NCI-H524 (cell line): Measurements from ENCODE around the gene TCF7L1.
"Not testable (repeated sequence)": the region's sequence is repeated elsewhere in the genome, so short reads cannot be mapped to it uniquely, and the experiment has no call there.

Experiments used
- DNase-seq, 2 experiments: peaks; one replicate each; lab custom pipeline; 2025; lab: John Stamatoyannopoulos, UW

The TCF7L1 gene

DNA sequence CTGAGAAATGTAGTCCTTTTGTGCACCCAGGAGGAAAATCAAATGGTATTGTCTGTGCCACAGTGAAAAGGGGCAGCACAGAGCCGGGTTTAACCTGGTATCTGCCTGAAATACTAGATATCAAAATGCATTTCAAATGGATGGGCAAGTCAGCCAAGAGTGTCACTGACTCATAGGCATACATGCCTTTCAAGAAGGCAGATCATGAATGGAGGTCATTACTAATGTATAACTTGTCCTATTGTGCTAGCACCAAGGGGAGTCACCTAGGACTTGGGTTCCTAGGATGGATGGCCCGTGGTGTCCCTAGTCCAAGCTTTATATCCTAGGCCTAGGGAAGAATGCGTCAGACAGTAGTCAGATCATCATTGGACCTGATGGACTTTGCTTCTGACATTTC, 49.9 kb downstream of the TCF7L1 start:
- DNase-seq = no peak

DNA sequence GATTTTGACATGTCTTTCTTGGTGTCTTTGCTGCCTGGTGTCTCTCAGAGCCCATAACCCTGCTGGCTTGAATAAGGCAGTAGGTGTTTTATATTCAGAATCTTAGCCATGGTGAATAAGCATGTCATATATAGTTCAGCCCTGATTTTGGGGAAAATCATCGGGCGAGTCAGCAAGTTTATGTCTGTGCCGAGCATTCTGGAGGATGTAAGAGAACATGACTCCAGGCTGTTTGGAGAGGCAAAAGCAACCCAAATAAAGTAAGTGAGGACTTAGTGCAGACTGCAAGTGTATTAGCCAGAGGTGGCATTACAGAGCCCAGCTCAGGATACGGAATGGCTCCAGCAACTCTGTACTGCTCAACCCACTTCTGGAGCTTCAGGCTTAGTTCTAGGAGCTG, 50.3 kb downstream of the TCF7L1 start:
- DNase-seq = no peak

DNA sequence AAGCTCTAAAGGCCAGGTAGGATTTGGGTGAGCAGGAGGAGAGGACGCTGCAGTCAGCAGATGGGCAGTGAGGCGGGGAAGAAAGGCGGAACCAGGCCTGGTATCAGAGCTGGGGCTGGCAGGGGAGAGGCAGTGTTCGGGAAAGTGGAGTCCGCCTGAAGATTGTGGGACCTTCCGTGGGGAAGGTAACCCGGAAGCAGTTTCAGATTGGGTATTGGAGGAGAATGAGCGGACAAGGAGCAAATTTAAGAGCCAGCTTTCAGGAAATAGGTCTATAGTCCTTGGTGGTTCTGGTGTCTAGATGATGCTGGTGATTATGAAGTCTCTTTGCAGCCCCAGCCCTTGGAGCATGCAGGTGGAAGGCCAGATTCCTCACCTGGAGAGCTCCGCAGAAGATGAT, 51.0 kb downstream of the TCF7L1 start:
- DNase-seq = no peak

DNA sequence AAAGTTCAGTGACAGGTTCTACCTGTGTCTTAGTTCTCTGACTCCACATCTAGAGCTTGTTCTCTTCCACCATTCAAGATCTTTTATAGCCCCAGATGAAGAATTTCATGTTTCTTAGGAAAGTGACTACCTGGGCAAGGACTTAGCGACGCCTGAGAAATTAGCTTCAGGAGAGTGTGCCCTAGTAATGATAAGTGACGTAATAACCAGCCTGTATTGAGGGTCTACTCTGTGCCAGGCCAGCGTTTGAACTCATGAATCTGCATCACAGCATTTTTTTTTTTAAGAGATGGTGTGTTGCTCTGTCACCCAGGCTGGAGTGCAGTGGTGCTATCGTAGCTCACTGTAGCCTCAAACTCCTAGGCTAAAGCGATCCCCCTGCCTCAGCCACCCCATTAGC, 51.8 kb downstream of the TCF7L1 start:
- DNase-seq = no peak

DNA sequence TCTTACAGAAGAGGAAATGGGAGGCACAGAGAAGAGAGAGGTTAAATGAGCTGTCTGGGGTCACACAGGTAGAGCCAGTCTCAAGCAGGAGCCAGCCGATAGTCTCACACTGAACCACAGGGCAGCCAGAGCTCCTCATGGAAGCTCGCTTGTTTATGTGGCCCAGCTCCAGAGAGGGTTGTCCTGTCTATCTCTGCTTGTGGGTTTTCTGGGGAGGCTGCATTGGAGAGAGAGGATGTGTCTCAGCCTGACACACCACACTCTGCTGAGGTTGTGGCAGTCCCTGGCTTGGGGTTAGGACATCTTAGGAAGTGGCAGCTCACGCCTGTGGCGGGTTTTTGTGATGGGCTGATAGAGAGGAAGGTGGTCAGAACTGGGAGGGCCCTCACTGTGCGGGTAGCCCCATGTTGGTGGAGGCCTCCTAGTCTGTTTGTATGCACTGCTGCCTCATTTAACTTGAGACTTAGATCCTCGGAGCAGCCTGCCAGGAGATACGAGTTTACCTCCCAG, 52.3 kb downstream of the TCF7L1 start:
- DNase-seq = no peak

DNA sequence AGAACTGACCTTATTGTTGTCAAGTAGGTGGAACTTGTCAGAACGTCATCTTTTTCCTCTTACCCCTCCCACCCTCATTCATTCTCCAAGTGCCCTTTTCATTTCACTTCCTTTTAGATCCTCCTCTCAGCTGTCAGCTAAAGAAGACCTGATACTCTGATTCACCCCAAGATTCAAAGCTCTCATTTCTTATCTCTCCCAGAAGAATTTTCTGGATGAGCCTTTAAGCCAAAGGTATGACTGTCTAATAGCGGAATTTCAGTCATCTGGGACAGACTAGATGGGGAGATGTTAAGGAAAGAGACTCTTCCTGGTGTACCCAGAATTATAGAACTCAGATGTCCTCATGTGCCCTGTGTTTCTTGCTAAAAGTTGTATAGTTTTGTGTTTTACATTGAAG, 53.9 kb downstream of the TCF7L1 start:
- DNase-seq = no peak

DNA sequence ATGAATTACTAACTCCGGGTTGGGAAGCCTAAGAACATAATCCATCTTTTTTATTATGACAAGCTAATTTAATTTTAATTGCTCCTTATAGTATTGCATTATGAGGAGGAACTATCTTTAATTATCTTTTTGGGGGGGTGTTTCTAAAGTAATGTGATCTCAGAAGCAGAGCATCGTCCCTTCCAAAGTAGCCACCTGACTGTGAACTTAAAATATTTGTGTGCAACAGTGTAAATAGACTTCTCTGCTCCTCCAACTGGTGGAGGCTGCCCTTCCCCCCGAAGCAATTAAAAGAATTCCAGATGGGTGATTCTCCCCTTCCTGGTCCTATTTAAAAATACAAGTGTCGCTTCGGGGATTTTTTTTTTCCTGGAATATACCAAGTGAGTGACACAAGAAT, 55.7 kb downstream of the TCF7L1 start:
- peak; percentile 5 to 40 for DNase-seq

DNA sequence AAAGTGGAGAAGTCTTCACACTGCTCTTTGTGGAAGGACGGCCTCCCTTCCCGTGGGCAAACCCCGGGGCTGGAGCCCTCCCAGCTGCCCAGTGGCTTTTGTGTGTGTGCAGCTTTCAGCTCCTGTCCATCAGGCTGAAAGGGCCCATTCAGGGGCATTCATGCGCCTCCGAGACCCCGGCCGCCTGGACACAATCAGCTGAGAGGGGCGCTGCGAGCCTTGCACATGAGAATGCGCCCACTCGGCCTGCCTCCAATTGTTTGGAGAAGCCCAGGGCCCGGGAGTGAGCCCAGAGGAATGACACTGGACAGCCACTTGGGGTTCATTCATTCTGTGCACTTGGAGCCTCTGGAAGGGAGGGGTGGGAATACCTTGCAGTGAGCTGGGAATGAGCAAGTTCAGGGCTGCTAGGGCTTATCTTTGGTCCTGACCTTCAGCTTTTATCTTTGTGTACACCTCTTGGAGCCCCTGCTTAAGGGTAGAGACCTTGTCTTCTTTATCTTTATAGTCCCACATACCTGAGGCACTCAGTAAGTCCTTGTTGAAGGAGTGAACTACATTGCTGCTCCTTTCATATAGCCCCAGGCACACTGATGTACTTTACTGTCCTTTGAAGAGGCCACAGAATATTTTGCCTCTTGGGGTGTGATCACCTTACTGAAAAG, 56.5 kb downstream of the TCF7L1 start:
- DNase-seq = no peak

DNA sequence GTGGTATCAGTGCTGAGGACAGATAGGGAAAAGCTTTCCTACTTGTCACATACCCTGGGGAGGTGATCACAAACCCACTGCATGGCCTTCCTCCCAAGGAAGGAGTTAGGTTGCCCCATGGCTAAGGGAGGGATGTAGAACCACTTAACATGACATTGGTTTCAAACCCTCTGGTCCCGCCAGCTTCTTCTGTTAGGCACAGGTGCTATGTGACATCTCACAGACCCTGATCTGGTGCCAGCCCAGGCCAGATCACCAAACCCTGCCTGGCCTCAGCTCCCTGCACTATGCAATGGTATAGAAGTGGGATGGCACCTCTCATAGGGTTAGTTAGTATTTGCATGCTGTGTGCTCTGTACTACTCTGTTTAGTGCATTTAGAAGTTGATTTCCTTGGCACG, 58.0 kb downstream of the TCF7L1 start:
- no peak for DNase-seq

DNA sequence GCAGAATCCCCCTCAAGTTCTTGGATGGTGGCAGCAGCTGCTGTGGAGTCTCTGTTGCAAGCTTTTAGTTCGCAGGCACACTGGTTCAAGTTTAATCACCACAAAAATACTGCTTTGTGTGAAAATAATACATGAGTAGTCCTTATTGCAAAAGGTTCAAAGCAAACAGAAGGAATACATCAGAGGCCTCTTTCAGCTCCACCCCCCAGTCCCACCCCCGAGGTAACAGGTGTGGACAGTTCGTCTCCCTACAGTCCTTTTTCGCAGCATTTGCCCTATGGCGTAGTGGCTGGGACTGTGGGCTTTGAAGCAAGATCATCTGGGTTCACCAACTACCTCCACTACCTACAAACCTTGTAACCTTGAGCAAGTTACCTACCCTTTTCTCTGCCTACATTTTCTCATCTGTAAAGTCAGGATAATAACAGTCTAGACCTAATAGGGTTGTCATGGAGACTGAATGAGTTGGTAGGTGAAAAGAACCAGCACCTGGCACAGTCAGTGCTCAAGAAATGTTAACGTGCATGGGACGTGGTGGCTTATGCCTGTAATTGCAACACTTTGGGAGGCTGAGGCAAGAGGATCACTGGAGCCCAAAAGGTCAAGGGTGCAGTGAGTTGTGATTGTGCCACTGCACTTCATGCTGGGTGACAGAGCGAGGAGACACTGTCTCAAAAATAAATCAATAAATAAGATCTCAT, 61.7 kb downstream of the TCF7L1 start:
- DNase-seq = no peak

DNA sequence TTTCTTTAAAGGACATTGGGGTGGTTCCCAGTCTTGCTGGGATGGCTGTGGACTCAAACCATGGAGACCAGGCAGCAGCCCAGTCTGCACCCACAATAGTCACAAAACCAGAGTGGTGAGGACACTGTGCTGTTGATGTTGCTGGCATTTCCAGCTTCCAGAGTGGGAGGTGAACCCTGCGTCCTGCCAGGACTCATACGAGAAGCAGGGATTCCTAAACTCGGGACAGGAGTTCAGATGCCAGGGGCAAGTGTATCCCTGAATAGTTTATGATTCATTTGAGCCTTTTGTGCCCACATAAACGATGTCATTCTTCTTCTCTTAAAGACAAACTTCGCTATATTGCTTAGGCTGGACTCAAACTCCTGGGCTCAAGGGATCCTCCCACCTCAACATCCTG, 62.8 kb downstream of the TCF7L1 start:
- DNase-seq = no peak

DNA sequence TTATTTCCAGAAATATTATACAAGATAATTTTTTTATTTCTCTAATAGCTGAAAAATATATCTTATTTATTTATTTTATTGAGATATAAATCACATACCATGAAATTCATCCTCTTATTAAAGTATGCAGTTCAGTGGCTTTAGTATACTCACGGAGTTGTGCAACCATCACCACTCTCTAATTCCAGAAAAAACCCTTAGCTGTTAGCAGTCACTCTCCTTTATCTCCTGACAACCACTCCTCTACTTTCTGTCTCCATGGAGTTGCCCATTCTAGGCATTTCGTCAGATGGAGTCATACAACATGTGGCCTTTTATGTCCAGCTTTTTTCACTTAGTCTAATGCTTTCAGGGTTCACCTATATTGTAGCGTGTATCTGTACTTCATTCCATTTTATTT, 66.5 kb downstream of the TCF7L1 start:
- no peak for DNase-seq

DNA sequence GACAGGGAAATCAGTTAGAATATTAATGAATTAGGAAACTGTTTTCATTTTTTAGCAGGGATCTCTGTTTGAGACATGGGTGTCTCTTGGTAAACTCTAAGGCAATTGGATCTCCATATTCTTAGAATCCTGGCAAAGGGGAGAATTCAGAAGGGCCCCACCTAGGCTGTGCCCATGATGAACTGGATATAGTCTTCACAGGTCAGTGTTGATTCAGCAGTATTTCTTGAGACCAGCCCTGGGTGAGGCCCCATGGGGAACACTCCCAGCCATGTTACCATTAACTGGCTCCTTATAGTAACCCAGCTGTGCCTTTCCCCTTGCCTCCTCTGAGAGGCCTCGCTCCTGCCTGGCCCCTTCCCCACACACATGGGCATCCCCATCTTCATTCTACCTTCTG, 76.7 kb downstream of the TCF7L1 start:
- no peak for DNase-seq

DNA sequence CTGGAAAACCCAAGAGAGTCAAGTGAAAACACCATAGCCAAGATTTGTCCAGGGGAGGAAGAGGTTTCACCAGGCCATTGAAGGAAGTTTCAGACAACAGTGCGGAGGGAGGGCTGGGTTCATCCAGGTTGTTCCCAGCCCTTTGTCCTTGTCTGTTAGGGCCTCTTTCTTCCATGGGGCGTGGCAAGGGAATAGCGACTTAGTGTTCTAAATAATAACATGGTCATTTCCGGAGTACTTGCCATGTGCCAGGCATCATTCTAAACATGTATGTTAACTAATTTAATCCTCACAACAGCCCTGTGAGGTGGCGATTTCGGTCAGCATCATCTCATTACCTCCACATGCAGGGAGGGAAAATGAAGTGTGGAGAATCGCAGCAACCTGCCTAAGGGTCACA, 77.3 kb downstream of the TCF7L1 start:
- no peak for DNase-seq

DNA sequence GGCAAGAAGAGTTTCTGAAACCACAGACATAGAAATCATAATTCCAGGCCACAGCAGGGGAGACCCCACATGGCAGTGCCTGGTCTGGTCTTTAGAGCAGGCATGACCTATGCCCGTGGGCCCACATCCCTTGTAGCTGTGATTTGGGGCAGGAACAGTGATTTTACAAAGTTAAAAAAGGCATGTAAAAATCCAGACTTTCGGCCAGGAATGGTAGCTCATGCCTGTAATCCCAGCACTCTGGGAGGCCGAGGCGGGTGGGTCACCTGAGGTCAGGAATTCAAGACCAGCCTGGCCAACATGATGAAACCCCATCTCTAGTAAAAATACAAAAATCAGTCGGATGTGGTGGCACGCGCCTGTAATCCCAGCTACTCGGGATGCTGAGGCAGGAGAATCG, 78.4 kb downstream of the TCF7L1 start:
- DNase-seq = not testable (repeated sequence)

DNA sequence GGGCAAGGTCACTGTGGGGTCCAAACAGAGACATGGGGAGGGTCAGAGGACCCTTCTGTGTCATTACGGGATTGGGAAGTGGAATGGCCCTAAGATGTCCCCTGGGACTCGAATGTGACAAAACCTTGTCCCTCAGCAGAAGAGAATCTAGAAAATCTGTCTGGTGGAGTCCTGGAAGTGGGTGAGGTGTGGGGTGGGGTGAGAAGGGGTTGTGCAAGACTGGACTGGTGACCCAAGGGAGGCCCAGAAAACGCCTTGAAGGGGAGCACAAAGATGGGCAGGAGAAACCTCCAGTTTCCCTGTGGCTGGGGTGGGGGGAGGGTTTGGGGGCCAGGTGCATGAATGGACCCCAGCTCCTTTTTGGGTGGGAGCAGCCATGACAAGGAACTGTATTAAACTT, 79.6 kb downstream of the TCF7L1 start:
- no peak for DNase-seq

DNA sequence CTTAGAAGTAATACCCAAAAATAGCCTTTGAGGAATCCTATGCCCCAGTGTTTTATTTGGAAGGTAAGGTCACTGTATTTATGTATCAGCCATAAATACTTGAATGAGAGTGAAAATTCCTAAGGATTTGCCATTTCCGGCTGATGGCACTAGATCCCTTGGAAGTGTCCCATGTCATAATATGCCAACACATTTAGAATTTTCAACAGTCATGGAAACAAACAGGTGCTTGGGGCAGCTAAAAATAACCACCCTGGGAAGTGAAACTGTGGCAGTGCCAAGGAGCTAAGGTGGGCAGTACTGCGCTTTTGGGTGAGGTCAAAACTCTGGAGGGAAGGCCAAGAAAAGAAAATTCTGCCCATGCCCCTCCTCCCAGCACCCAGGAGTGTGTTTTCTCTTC, 80.2 kb downstream of the TCF7L1 start:
- DNase-seq = no peak

DNA sequence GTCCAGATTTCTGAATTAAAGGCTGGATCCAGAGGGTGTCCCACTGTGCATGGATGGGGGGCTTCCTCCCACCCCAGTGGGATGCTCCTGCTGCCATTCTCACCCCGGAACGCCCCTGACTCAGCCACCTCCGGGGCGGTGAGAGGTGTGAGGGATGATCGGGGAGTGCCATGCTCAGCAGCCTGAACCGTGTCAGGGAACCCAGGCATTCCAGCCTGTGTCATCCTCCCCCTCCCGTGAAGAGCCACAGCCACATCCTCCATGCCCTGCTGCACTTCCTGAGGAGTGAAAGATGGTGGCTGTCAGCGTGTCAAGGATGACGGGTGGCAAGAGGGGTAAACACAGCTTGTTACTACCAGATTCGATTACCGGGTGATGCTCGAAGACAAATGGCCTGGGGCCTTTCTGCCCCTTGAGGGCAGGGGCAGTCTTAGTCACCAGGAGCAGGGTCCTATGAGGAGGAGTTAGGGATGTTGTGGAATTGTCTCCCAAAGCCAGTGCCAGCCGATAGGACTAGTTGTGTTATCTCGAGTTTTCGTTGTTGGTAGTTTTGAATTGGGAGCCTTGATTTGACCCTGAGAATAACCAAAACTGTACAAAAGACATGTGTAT, 80.8 kb downstream of the TCF7L1 start:
- DNase-seq = no peak

DNA sequence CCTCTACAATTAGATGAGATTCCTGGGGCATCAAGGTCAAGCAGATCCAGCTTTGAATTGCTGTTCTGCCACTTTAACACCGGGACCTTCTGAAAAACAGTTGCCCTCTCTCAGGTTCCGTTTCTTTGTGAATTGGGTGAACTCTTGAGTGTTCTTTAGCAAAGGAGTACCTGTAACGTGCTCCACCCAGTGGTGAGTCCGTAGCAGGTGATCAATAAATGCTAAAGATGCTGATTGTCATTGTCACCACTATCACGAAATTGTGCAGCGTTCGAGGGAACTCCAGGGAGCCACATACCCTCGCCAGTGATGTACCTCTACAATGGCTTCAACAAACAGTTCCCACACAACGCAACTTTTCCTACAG, 81.9 kb downstream of the TCF7L1 start:
- DNase-seq = no peak

DNA sequence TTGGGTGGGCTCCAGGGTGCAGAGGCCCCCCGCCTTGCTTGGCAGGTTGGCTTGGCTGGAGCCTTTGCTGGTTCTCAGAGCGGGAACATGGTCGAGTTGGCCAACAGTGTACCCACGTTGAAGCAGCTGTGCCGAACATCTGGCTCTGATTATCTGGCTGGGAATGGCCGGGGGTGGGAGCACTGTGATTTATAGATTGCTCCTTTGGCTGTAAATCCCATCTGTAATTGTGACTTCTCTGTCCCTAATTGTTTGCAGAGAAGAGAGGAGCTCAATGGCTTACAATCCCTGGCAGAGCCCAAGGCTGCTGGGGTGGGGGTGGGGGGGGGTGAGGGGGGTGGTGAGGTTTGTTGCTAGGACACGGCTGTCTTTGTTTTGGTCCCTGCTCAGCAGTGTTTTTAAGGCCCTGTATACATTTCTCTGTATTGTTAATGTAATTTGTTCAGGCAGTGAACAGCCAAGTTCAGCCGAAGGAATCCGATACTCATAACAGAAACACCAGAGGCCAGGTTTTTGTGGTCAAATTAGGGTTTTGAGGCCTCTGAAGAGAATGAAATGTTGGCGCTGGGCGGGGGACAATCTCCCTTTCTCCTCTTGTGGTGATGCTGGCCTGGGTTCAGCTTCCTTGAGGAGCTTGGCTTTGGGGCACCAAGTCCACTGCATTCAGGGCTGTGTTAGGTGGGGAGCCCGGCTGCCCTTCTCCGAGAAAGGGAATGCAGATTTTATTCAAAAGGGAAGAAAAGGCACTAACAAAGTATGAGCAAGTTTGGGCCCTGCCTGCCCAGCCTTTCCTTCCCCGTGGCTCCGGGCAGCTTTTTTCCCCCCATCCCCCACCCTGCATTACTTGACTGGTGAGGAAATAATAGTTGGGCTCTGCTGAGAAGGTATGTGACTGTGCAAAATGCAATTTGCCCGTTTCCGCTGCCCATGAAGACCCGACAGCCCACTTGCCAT, 82.5 kb downstream of the TCF7L1 start:
- no peak for DNase-seq

DNA sequence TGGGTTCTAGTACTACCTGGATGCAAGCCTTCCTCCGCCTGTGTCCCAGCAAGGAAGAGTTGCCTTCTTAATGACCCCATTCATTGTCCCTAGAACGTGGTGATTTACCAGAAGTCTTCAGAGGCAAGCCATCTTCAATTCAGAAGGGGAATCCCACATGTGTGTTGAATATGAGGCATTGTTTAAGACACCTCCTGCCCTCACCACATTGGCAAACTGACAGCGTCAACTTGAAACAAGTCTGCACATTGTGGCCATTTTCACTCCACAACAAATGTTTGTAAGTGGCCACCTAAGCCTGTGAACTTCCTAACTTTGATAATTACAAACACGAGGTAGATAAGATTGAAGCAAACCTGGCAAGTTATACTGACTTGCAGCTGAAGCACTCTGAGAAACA, 83.7 kb downstream of the TCF7L1 start:
- DNase-seq = no peak

DNA sequence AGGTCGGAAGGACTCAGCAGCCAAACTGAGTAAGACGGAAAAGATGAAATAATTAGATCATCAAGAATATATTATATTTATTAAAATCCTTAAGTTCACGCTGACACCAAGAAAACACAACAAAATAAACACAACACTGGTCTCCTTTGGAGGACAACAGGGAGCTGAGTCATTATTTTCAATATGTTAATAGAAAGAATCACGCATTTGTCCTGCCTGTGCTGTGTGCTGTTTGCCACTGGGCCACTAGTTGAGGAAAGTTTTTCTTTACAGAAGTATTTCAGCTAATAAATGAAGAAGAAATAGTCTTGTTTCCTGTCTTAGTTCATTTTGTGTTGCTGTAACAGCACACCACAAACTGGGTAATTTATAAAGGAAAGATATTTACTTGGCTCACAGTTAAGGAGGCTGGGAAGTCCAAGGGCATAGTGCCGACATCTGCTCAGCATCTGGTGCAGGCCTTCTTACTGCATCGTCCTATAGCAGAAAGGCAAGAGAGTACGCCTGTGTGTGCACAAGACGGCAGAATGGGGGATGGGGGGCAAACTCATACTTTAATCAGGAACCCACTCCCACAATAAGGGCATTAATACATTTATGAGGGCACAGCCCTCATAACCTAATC, 88.0 kb downstream of the TCF7L1 start:
- no peak for DNase-seq
